HepG2 (cell line): ENCODE data around the gene USP5. TPM values are rescaled to one million over a fixed set of nuclear protein-coding genes. Genes with fewer than 3 reads are reported as not detected.

Source experiments
- GZF1 ChIP-seq: sonication (generic); formaldehyde crosslinking; IDR thresholded peaks from 2 replicates; pipeline ENCODE4 v1.5.1; 2020; ENCODE audit warnings: mild to moderate bottlenecking, missing genetic modification reagents
- HCFC1 ChIP-seq: fragments of 150-350 bp; IDR thresholded peaks from 2 replicates; pipeline ENCODE4 v1.6.1; 2014; ENCODE audit warnings: low read depth, low read length
- MEIS2 ChIP-seq: sonication (generic); formaldehyde crosslinking; IDR thresholded peaks from 2 replicates; pipeline ENCODE4 v1.9.0; 2021; ENCODE audit warnings: mild to moderate bottlenecking, missing genetic modification reagents
- PHF21A ChIP-seq: sonication (generic); formaldehyde crosslinking; IDR thresholded peaks from 2 replicates; pipeline ENCODE4 v1.5.0; 2020; ENCODE audit warnings: mild to moderate bottlenecking, missing genetic modification reagents
- RCOR2 ChIP-seq: IDR thresholded peaks from 2 replicates; pipeline ENCODE4 v1.6.1; 2016; ENCODE audit warnings: missing biosample characterization, missing genetic modification reagents
- SALL1 ChIP-seq: sonication (generic); formaldehyde crosslinking; IDR thresholded peaks from 2 replicates; pipeline ENCODE4 v1.8.0; 2022; ENCODE audit warnings: mild to moderate bottlenecking, missing genetic modification reagents
- SMAD3 ChIP-seq: sonication (generic); formaldehyde crosslinking; IDR thresholded peaks from 2 replicates; pipeline ENCODE4 v1.4.0; 2020; ENCODE audit warnings: missing genetic modification reagents
- SP2 ChIP-seq: sonication (generic); formaldehyde crosslinking; IDR thresholded peaks from 2 replicates; pipeline ENCODE4 v1.5.1; 2020; ENCODE audit warnings: mild to moderate bottlenecking, missing genetic modification reagents
- ZEB1 ChIP-seq: IDR thresholded peaks from 2 replicates; pipeline ENCODE4 v1.6.1; 2012; ENCODE audit warnings: mild to moderate bottlenecking, low read depth, inconsistent platforms; ENCODE audit not compliant: insufficient replicate concordance
- ZMYM3 ChIP-seq: sonication (generic); formaldehyde crosslinking; IDR thresholded peaks from 2 replicates; pipeline ENCODE4 v1.5.1; 2020; ENCODE audit warnings: mild to moderate bottlenecking, missing genetic modification reagents
- ZNF143 ChIP-seq: sonication (generic); formaldehyde crosslinking; IDR thresholded peaks from 2 replicates; pipeline ENCODE4 v1.4.0; 2020; ENCODE audit warnings: missing genetic modification reagents
- ZNF431 ChIP-seq: sonication (generic); formaldehyde crosslinking; IDR thresholded peaks from 2 replicates; pipeline ENCODE4 v1.9.0; 2022; ENCODE audit warnings: missing genetic modification reagents, low read depth, mild to moderate bottlenecking, borderline replicate concordance
- ZNF460 ChIP-seq: sonication (generic); formaldehyde crosslinking; IDR thresholded peaks from 2 replicates; pipeline ENCODE4 v1.5.1; 2020; ENCODE audit warnings: missing genetic modification reagents, mild to moderate bottlenecking, borderline replicate concordance
- ZNF501 ChIP-seq: sonication (generic); formaldehyde crosslinking; IDR thresholded peaks from 2 replicates; pipeline ENCODE4 v1.5.1; 2020; ENCODE audit warnings: mild to moderate bottlenecking, moderate library complexity, missing genetic modification reagents
- ZNF558 ChIP-seq: sonication (generic); formaldehyde crosslinking; IDR thresholded peaks from 2 replicates; pipeline ENCODE4 v1.9.0; 2022; ENCODE audit warnings: mild to moderate bottlenecking, missing genetic modification reagents, borderline replicate concordance
- polyA plus RNA-seq, 8 experiments: library from polyadenylated mRNA; depleted of rRNA in 3 of 8; stranded (reverse) in 7 of 8; unstranded in 1 of 8; fragments of >200 nt; fragmentation: Illumina TruSeq in 4 of 8; extraction: Trizol in 4 of 8; gene quantifications; 2 replicates each; pipeline versions ENCODE4 v1.2.1 to v1.2.3, GENCODE V29; 2011 to 2016; ENCODE audit warnings: low read depth in 4 of 8, missing spikeins in 1 of 8, mixed read lengths in 1 of 8; ENCODE audit not compliant: insufficient read depth in 1 of 8
- total RNA-seq, 5 experiments: library from RNA; depleted of rRNA; stranded (reverse); fragments of >200 nt; fragmentation: Illumina TruSeq; extraction: Trizol; gene quantifications; 2 replicates each; pipeline ENCODE4 v1.2.3, GENCODE V29; 2016; ENCODE audit warnings: low read depth in 1 of 5
- TF ChIP-seq, protein P1 (sequence below): sonication (generic); formaldehyde crosslinking; IDR thresholded peaks from 2 replicates; pipeline ENCODE4 v1.4.0; 2020; ENCODE audit warnings: missing genetic modification reagents
- TF ChIP-seq, protein P2 (sequence below): sonication (generic); formaldehyde crosslinking; IDR thresholded peaks from 2 replicates; pipeline ENCODE4 v1.4.0; 2020; ENCODE audit warnings: missing genetic modification reagents, borderline replicate concordance

The USP5 gene
- total and polyA plus RNA-seq, 2 of the 13 experiments (the other 11 are each of a cell fraction or from before 2014, with no cell fraction given), result 39.6 to 56.0 TPM

DNA sequence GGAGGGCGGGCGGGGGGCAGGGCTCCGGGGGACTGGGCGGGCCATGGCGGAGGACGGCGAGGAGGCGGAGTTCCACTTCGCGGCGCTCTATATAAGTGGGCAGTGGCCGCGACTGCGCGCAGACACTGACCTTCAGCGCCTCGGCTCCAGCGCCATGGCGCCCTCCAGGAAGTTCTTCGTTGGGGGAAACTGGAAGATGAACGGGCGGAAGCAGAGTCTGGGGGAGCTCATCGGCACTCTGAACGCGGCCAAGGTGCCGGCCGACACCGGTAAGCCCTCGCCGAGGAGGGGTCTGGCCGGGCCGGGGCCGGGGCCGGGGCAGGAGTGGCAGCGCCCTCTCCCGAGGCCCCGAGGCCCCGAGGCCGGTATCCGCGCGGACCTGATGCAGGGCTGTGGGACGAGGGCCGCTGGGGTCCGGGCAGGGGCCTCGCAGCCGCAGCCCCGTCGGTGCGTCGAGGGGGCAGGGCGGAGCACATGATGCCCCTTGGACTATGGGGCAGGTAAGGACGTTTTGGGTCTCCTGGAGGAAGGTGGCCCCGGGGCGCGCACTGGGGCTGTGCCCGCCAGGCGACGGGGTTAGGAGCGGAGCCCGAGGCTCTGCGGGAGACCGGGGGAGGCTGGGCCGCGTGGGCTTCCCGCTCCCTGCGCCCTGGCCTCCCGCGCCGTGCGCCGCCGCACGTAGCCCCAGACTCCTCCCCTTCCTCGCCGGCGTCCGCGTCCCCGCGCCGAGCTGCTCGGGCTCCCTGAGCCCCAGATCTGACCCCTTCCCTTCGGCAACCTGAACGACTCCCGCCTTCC is 15.7 kb downstream of the USP5 start, which contains the start of gene TPI1 (continued):
- TF ChIP-seq, protein P1, sequence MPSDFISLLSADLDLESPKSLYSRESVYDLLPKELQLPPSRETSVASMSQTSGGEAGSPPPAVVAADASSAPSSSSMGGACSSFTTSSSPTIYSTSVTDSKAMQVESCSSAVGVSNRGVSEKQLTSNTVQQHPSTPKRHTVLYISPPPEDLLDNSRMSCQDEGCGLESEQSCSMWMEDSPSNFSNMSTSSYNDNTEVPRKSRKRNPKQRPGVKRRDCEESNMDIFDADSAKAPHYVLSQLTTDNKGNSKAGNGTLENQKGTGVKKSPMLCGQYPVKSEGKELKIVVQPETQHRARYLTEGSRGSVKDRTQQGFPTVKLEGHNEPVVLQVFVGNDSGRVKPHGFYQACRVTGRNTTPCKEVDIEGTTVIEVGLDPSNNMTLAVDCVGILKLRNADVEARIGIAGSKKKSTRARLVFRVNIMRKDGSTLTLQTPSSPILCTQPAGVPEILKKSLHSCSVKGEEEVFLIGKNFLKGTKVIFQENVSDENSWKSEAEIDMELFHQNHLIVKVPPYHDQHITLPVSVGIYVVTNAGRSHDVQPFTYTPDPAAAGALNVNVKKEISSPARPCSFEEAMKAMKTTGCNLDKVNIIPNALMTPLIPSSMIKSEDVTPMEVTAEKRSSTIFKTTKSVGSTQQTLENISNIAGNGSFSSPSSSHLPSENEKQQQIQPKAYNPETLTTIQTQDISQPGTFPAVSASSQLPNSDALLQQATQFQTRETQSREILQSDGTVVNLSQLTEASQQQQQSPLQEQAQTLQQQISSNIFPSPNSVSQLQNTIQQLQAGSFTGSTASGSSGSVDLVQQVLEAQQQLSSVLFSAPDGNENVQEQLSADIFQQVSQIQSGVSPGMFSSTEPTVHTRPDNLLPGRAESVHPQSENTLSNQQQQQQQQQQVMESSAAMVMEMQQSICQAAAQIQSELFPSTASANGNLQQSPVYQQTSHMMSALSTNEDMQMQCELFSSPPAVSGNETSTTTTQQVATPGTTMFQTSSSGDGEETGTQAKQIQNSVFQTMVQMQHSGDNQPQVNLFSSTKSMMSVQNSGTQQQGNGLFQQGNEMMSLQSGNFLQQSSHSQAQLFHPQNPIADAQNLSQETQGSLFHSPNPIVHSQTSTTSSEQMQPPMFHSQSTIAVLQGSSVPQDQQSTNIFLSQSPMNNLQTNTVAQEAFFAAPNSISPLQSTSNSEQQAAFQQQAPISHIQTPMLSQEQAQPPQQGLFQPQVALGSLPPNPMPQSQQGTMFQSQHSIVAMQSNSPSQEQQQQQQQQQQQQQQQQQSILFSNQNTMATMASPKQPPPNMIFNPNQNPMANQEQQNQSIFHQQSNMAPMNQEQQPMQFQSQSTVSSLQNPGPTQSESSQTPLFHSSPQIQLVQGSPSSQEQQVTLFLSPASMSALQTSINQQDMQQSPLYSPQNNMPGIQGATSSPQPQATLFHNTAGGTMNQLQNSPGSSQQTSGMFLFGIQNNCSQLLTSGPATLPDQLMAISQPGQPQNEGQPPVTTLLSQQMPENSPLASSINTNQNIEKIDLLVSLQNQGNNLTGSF (CRISPR knock-in tag), result no peak
- no peak for TF ChIP-seq PHF21A (CRISPR knock-in tag)
- TF ChIP-seq SMAD3, result 0 out of 2 replicates have a peak, but pooled peaks have one; percentile 54
- peak; percentile 49; the same call in 1 of the 2 replicates for TF ChIP-seq MEIS2 (CRISPR knock-in tag)
- TF ChIP-seq, protein P2, sequence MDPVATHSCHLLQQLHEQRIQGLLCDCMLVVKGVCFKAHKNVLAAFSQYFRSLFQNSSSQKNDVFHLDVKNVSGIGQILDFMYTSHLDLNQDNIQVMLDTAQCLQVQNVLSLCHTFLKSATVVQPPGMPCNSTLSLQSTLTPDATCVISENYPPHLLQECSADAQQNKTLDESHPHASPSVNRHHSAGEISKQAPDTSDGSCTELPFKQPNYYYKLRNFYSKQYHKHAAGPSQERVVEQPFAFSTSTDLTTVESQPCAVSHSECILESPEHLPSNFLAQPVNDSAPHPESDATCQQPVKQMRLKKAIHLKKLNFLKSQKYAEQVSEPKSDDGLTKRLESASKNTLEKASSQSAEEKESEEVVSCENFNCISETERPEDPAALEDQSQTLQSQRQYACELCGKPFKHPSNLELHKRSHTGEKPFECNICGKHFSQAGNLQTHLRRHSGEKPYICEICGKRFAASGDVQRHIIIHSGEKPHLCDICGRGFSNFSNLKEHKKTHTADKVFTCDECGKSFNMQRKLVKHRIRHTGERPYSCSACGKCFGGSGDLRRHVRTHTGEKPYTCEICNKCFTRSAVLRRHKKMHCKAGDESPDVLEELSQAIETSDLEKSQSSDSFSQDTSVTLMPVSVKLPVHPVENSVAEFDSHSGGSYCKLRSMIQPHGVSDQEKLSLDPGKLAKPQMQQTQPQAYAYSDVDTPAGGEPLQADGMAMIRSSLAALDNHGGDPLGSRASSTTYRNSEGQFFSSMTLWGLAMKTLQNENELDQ (CRISPR knock-in tag), result no peak
- TF ChIP-seq ZNF558, result no peak; the same call in 1 of the 2 replicates
- TF ChIP-seq ZMYM3 (CRISPR knock-in tag), result no peak
- no peak for TF ChIP-seq RCOR2 (CRISPR knock-in tag)
- no peak for TF ChIP-seq ZEB1
- TF ChIP-seq ZNF431 (CRISPR knock-in tag), result no peak; the same call in 1 of the 2 replicates
- peak; percentile 78 for TF ChIP-seq SALL1 (CRISPR knock-in tag)
- peak; percentile 50; the same call in 1 of the 2 replicates for TF ChIP-seq GZF1
- TF ChIP-seq ZNF143 (CRISPR knock-in tag), result no peak
- no peak for TF ChIP-seq HCFC1
- no peak for TF ChIP-seq ZNF460 (CRISPR knock-in tag)
- no peak for TF ChIP-seq SP2 (CRISPR knock-in tag)
- peak; percentile 62 for TF ChIP-seq ZNF501 (CRISPR knock-in tag)
